D341Med (cell line): ENCODE data around the gene CSNK1D.
A peak's percentile ranks its signal among the peaks of the same experiment; 100 is the strongest.

ENCODE experiments used
- DNase-seq: peaks from one replicate; pipeline ENCODE4 v3.0.0; 2012; ENCODE audit warnings: low spot score

Gene CSNK1D

GRCh38 chr17:82310877-82311276, 37.4 kb upstream of the CSNK1D start:
- no peak for DNase-seq

DNA sequence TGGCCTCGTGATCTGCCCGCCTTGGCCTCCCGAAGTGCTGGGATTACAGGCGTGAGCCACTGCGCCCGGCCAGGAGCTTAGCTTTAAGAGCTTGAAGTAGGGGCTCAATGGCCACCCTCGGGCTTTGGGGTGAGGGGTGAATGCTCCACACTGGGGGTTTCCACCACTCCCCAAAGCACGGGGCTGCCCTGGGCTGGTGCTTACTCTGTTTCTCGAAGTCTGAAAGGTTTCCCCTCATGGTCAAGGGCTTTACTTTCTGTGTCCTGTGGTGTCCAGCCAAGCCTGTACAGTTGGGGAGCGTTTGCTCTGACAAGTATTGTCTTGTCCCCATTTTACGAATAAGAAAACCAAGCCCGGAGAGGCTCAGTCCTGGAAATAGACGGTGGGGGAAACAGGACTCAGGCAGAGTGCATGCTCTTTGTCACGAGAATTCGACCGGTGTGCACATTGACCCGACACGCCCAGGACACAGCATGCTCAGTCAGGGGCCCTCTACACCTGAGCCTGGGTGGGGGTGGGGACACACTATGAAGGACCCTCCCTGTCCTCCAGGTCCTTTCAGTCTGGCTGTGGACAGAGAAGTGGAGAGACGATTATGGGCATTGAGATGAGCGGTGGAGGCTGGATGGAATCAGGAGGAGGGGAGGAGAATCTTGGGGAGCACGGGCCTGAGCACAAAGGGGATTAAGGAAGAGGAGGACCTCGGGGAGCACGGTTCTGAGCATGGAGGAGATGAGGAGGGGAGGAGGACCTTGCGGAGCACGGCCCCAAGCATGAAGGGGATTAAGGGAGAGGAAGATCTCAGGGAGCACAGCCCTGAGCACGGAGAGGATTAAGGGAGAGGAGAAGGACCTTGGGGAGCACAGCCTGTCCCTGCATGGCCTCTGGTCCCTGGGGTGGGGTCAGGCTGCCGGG, 36.4 kb upstream of the CSNK1D start:
- no peak for DNase-seq

GRCh38 chr17:82305727-82306300, 32.3 kb upstream of the CSNK1D start:
- DNase-seq = no peak

DNA sequence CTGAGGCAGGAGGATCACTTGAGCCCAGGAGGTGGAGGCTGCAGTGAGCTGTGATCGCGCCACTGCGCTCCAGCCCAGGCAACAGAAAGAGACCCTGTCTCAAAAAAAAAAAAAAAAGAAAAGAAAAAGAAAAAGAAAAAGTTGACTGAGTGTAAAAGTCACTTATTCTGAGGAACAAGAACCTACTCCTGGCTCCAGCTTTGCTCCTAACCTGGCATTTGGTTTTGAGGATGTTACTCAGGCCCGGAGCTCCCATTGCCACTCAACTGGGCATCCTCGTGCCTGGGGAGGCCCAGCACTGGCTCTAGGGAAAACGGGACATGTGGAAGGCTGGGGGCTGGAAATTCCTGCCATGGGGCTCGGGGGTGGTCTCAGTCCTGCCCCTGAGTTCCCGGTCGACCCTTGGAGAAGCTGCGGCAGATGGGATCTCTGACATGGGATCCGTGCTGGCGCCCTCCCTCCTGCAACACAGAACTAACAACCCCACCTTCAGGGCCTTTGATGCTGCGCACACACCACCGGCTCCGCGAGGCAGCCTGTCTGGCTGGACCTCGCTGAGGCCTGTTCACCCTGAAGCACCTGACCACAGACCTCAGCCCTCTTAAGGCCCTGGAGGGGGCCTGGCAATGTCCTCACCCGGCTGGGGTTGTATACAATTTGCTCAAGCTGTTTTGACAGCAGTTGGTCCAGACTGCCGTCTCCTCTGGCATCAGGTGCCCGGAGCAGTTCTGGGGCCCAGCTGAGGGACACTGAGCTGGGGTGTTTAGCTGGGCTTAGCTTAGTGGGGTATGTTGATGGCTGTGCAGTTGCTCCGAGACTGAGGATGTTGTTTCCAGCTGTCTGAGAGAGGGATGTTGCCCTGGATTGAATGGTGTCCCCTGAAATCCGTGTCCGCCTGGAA, 31.6 kb upstream of the CSNK1D start:
- DNase-seq = no peak

DNA sequence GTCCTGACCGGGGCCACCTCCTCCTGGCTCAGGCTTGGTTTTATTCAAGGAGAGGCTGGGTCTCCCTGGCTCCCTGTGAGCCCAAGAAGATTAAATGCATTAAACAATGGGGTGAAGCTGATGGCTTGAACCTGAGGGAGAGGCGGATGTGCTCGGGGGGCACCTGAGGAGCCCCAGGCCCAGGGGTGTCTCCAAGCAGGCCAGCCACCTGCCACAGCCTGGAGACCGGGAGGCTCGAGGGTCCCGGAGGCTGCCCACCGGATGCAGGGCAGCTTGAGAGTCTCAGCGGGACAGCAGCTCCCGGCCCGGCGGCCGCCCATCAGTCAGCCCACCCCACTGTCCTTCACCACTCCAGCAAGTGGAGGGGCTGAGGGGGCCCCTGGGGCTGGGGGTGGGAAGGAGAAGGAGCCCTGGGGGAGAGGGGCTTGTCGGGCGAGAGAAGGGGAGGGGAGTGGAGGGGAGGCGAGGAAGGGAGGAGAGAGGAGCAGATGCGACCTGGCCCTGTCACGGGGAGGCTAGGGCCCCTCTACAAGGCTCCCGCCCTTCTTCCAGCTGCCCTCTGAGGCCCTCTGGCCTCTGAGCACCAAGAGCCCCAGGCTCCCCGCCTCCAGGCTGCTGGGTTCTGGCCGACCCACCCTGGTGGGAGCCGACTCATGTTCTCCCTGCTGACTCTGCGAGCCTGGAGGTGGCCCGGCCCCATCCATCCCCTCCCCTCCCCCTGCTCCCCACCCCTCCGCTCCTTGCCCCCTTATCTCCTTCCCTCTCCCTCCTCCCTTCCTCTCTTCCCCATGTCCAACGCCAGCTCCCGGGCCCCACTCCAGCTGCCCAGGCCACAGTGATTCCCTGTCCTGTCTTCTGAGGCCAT, 30.7 kb upstream of the CSNK1D start:
- no peak for DNase-seq

GRCh38 chr17:82302991-82303943, 29.8 kb upstream of the CSNK1D start:
- peak; percentile 41 for DNase-seq

DNA sequence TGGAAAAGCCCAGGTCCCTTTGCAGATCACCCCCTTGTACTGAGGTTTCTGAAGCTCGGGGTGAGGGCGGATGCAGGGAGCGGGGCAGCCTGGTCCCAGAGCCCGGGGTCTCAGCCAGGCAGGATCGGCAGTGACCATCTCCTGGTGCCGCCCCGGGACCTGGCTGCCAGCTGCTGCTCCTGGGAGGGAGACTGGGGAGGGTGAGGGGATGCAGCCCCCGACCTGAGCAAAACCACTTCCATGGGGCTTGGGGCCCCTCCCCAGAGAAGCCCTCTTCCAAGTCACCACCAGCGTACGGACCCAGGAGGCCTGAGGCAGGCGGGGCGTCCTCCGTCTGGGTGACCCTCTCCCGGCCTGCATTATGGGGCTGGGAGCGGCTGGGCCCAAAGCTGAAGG, 29.1 kb upstream of the CSNK1D start:
- peak; percentile 39 for DNase-seq

DNA sequence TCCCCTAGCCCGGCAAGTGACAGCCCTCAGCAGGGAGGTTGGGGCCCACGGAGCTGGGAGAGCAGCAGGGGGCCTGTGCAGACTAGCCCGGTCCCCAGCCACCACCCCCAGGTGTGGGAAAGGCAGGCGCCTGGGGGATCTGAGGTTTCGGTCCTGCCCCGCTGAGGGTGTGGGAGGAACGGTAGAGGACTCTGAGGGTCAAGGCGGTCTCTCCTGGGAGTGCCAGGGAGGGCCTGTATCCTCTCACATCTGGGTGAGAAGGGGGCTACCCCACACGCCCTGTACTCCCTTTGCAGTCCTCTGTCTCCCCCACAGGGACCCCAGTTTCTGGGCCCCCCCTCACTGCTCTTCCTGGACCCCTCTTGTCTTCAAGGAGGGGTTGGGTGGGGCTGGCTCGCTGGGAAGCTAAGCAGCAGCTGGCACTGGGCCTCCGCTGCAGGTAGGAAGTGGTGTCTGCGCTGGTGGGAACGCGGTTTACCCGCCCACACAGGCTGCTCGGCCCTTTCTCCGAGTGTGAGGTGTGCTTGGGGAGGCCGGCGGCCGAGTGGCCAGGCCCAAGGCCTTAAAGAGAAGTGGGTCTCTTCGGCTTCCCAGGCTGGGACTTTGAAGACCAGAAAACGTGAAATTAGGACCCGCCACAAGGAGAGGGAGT, 28.5 kb upstream of the CSNK1D start:
- DNase-seq = peak; percentile 42

DNA sequence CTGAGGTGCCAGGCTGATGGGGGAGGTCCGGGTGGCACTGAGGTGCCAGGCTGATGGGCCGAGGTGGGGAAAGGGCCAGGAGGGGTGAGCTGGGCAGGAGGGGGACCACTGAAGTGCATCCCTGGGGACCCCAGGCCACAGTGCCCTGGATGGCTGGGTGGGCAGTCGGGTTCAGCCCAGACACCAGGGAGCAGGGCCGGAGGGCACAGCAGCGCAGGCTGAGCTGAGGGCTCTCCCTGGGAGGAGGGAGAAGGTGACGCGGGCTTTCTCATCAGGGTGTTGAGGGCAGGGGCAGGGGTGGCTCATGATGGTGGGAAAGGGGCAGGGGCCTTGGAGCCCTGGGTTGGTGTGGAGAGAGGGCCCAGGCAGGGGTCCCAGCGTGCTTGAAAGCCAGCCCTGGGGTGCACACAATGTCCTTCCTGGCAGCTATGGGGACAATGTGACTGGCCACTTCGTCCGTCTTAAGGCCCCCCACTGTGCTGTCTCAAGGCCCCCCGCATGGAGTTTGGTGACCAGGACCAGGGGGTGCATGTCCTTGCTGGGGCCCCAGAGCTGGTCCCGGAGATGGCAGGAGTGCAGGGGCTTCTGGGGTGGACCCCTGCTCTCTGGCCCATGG, 27.9 kb upstream of the CSNK1D start:
- peak; percentile 40 for DNase-seq

GRCh38 chr17:82300707-82301270, 27.3 kb upstream of the CSNK1D start:
- DNase-seq = peak; percentile 96

DNA sequence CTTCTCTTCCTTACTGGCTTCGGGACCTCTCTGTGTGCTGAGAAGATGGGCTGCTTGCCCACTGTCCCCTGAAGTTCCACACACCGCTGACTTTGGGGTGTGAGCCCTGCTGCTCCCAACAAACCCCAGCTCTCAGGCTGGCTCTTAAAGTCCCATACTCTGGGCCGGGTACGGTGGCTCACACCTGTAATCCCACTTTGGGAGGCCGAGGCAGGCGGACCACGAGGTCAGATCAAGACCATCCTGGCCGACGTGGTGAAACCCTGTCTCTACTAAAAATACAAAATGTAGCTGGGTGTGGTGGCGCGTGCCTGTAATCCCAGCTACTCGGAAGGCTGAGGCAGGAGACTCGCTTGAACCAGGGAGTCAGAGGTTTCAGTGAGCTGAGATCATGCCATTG, 26.7 kb upstream of the CSNK1D start:
- DNase-seq = no peak

- no peak for DNase-seq
These were observed 26.0 kb upstream of the CSNK1D start for GRCh38 chr17:82299452-82299851.

DNA sequence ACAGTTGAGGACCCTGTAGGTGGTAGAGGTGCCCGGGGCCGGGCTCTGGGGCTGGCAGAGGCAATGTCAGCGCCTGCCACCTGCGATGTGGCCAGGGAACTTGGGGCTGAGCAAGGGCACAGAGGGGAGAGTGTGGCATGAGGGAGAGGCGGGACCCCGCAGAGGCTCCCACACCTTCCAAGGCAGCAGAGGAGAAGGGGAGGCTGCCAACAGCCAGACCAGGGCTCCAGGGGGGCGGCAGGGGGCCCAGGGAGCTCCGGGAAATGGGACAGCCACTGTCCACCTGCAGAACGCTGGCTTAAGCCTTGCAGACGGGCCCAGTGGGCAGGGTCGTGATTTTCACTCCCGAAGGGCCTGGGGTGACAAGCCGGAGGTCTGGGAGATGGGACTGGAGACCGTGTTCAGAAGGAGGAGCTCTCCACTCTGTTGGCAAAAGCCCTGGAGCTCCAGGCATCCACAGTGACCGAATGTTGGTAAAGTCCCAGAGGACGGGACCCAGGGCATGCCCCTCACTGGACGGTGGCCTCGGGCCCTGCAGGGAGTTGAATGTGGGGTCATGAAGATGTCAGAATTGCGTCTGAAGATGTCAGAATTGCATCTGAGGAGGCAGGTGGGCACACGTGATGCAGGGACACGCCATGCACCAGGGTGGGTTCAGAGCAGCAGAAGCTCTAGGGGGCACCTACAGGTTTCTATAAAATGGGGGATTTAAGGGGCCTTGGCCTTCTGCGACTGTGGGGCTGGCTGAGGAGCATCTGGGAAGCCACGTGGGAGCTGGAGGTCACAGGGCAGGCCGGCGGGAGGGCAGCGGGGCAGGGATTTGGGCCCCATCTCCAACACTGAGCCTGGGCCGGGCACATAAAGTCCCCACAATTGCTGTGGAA, 25.3 kb upstream of the CSNK1D start:
- DNase-seq = no peak

GRCh38 chr17:82297714-82298537, 24.4 kb upstream of the CSNK1D start:
- DNase-seq = peak; percentile 40

- DNase-seq = no peak
These were observed 23.8 kb upstream of the CSNK1D start for GRCh38 chr17:82297280-82297713.

GRCh38 chr17:82296511-82297279, 23.2 kb upstream of the CSNK1D start:
- no peak for DNase-seq
